ENCODE measurements around the gene ANGPTL8.
A peak's percentile ranks its signal among the peaks of the same experiment; 100 is the strongest.

ANGPTL8 gene

DNA sequence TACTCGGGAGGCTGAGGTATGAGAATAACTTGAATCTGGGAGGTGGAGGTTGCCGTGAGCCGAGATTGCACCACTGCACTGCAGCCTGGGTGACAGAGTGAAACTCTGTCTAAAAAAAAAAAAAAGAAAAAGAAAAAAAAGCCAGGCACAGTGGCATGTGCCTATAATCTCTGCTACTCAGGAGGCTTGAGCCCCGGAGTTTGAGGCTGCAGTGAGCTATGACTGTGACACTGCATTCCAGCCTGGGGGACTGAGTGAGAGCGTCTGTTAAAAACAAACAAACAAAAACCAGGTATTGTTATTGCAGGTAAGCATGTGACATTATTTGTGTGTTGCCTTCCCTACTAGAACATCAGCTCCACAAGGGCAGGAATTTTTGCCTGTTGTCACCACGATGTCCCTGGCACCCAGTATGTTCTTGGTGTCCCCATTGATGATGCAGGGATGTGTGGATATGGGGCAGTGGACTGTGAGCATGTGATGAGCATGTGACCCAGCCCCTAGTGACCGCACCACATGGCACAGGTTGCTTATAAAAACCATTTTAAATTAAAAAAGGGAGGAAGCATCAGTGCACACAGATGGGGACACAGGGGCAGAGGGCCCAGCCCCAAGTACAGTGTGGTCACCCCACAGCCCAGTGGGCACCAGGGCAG lies 40.5 kb upstream of the ANGPTL8 start:
- Histone ChIP-seq H3K4me3 (no peak overlapping the region), H3K4me1 (peaks cover 6% of the 10 kb centered on the region; the same call in 1 of the 2 replicates), H3K27me3 (ENCODE audit: low read depth) (no peaks in the 10 kb centered on the region), H3K9me3 (no peaks in the 10 kb centered on the region), H3K36me3 (replicated peaks) (no peaks in the 10 kb centered on the region; the same call in 1 of the 2 replicates)
- DNase-seq (ENCODE audit: low spot score in 2 of 2), result no peak
- in situ Hi-C loops (cut with MboI; ENCODE audit: low sequenced_read_pairs), result no loop called here

- Histone ChIP-seq H3K36me3 (replicated peaks) (no peaks in the 10 kb centered on the region; the same call in 1 of the 2 replicates), H3K4me3 (no peak overlapping the region), H3K9me3 (no peaks in the 10 kb centered on the region), H3K27me3 (ENCODE audit: low read depth) (no peaks in the 10 kb centered on the region), H3K4me1 (peaks cover 6% of the 10 kb centered on the region; the same call in 1 of the 2 replicates)
- DNase-seq (ENCODE audit: low spot score in 2 of 2), result no peak
- in situ Hi-C loops (cut with MboI; ENCODE audit: low sequenced_read_pairs), result no loop called here
Observed at GRCh38 chr19:11199517-11199916, 39.9 kb upstream of the ANGPTL8 start.

DNA sequence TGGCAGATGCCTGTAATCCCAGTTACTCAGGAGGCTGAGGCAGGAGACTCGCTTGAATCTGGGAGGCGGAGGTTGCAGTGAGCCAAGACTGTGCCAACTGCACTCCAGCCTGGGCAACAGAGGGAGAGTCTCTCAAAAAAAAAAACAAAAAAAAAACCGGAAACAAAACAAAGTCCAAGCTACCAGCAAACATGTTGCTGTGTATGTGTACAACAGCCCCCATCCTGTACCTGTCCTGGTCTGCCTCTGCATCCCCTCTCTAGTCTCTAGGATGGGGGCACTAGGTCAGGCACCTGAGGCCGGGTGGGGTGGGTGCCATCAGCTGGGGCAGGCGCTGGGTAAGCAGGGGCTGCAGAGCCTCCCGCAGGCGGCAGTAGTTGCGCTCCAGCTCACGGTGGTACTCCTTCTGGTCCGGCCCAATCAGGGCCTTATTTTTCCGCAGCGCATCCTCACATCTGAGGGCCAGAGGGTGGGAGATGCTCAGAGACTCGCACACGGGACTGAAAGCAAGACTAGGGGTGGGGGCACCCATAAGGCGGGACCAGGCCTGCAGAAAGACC lies 39.3 kb upstream of the ANGPTL8 start:
- peaks cover 6% of the 10 kb centered on the region; the same call in 1 of the 2 replicates for H3K4me1 ChIP-seq
- no peaks in the 10 kb centered on the region for H3K27me3 ChIP-seq (ENCODE audit: low read depth)
- no peak overlapping the region for H3K4me3 ChIP-seq
- DNase-seq (ENCODE audit: low spot score in 2 of 2), result no peak
- no peaks in the 10 kb centered on the region; the same call in 1 of the 2 replicates for H3K36me3 ChIP-seq (replicated peaks)
- in situ Hi-C loops (cut with MboI; ENCODE audit: low sequenced_read_pairs), result loop anchor here (5.0 kb wide), 1 partner anchor 63 kb away; no protein-coding TSS in a partner anchor
- H3K9me3 ChIP-seq, result no peaks in the 10 kb centered on the region

DNA sequence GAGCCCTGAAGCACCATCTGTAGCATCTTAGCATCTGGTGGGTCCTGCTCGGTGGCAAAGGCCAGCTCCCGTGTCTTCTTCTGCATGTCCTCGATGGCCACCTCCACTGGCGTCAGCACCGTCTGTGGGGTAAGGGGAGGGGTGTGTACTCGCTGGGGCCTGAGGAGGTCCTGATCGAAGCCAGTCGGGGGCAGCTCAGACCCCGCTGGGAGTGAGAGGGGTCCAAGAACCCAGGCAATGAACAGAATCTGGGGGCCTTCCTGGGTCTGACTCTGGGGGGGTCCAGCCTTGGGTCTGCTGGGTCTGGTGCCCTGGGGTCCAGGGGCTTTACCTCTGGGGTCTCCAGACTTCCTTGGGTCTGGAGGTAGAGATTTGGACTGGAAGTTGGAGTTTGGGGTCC lies 38.5 kb upstream of the ANGPTL8 start:
- no peak overlapping the region for H3K4me3 ChIP-seq
- H3K4me1 ChIP-seq, result peaks cover 6% of the 10 kb centered on the region; the same call in 1 of the 2 replicates
- H3K27me3 ChIP-seq (ENCODE audit: low read depth), result no peaks in the 10 kb centered on the region
- no peaks in the 10 kb centered on the region; the same call in 1 of the 2 replicates for H3K36me3 ChIP-seq (replicated peaks)
- in situ Hi-C loops (cut with MboI; ENCODE audit: low sequenced_read_pairs), result loop anchor here (5.0 kb wide), 1 partner anchor 64 kb away; no protein-coding TSS in a partner anchor
- no peaks in the 10 kb centered on the region for H3K9me3 ChIP-seq
- DNase-seq (ENCODE audit: low spot score in 2 of 2), result no peak

DNA sequence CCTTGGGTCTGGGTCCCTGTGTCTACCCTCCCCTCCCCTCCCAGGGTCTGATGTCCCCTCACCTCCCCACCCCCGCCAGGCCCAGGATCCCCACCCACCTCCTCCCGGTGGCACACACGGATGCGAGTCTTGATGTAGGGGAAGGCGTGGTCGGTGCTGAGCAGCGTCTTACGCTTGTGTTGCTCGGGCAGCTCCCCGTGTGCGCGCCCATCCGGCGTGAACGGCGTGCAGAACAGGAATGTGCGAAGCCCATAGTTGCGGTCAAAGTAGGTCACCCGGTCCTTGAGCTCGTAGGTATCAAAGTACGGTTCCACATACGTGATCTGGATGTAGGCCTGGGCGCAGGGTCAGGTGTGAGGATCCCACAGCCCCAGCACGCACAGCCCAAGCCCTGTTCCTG lies 37.6 kb upstream of the ANGPTL8 start:
- no peak for DNase-seq (ENCODE audit: low spot score in 2 of 2)
- H3K4me3 ChIP-seq, result no peak overlapping the region
- H3K9me3 ChIP-seq, result no peaks in the 10 kb centered on the region
- peaks cover 3% of the 10 kb centered on the region; the same call in 1 of the 2 replicates for H3K4me1 ChIP-seq
- in situ Hi-C loops (cut with MboI; ENCODE audit: low sequenced_read_pairs), result loop anchor here (5.0 kb wide), 1 partner anchor 64 kb away; no protein-coding TSS in a partner anchor
- H3K36me3 ChIP-seq (replicated peaks), result no peaks in the 10 kb centered on the region; the same call in 1 of the 2 replicates
- no peaks in the 10 kb centered on the region for H3K27me3 ChIP-seq (ENCODE audit: low read depth)

GRCh38 chr19:11202488-11203193 lies 36.8 kb upstream of the ANGPTL8 start:
- Histone ChIP-seq H3K36me3 (replicated peaks) (no peaks in the 10 kb centered on the region; the same call in 1 of the 2 replicates), H3K4me1 (peaks cover 3% of the 10 kb centered on the region; the same call in 1 of the 2 replicates), H3K4me3 (no peak overlapping the region), H3K27me3 (ENCODE audit: low read depth) (no peaks in the 10 kb centered on the region), H3K9me3 (no peaks in the 10 kb centered on the region)
- DNase-seq (ENCODE audit: low spot score in 2 of 2), result no peak
- in situ Hi-C loops (cut with MboI; ENCODE audit: low sequenced_read_pairs), result loop anchor here (5.0 kb wide), 1 partner anchor 65 kb away; no protein-coding TSS in a partner anchor

GRCh38 chr19:11203194-11204075 lies 36.0 kb upstream of the ANGPTL8 start:
- Histone ChIP-seq H3K4me3 (no peak overlapping the region), H3K9me3 (no peaks in the 10 kb centered on the region), H3K36me3 (replicated peaks) (no peaks in the 10 kb centered on the region; the same call in 1 of the 2 replicates), H3K27me3 (ENCODE audit: low read depth) (no peaks in the 10 kb centered on the region), H3K4me1 (no peaks in the 10 kb centered on the region)
- DNase-seq (ENCODE audit: low spot score in 2 of 2), result peak; percentile 32 to 79
- in situ Hi-C loops (cut with MboI; ENCODE audit: low sequenced_read_pairs), result loop anchor here (5.0 kb wide), 1 partner anchor 66 kb away; no protein-coding TSS in a partner anchor

GRCh38 chr19:11204076-11204602 lies 35.3 kb upstream of the ANGPTL8 start:
- Histone ChIP-seq H3K4me1 (no peaks in the 10 kb centered on the region), H3K9me3 (no peaks in the 10 kb centered on the region), H3K36me3 (replicated peaks) (no peaks in the 10 kb centered on the region; the same call in 1 of the 2 replicates), H3K4me3 (no peak overlapping the region), H3K27me3 (ENCODE audit: low read depth) (no peaks in the 10 kb centered on the region)
- in situ Hi-C loops (cut with MboI; ENCODE audit: low sequenced_read_pairs), result loop anchor here (5.0 kb wide), 1 partner anchor 67 kb away; no protein-coding TSS in a partner anchor
- DNase-seq (ENCODE audit: low spot score in 2 of 2), result no peak

GRCh38 chr19:11204943-11205349 lies 34.5 kb upstream of the ANGPTL8 start:
- Histone ChIP-seq H3K9me3 (no peaks in the 10 kb centered on the region), H3K27me3 (ENCODE audit: low read depth) (no peaks in the 10 kb centered on the region), H3K36me3 (replicated peaks) (no peaks in the 10 kb centered on the region; the same call in 1 of the 2 replicates), H3K4me3 (no peak overlapping the region), H3K4me1 (no peaks in the 10 kb centered on the region)
- in situ Hi-C loops (cut with MboI; ENCODE audit: low sequenced_read_pairs), result loop anchor here (5.0 kb wide), 1 partner anchor 68 kb away; no protein-coding TSS in a partner anchor
- no peak for DNase-seq (ENCODE audit: low spot score in 2 of 2)

GRCh38 chr19:11205939-11206570 lies 33.4 kb upstream of the ANGPTL8 start:
- H3K4me1 ChIP-seq, result no peaks in the 10 kb centered on the region
- no peaks in the 10 kb centered on the region for H3K9me3 ChIP-seq
- in situ Hi-C loops (cut with MboI; ENCODE audit: low sequenced_read_pairs), result no loop called here
- no peaks in the 10 kb centered on the region for H3K36me3 ChIP-seq (replicated peaks)
- H3K4me3 ChIP-seq, result no peak overlapping the region
- DNase-seq (ENCODE audit: low spot score in 2 of 2), result no peak
- no peaks in the 10 kb centered on the region for H3K27me3 ChIP-seq (ENCODE audit: low read depth)

DNA sequence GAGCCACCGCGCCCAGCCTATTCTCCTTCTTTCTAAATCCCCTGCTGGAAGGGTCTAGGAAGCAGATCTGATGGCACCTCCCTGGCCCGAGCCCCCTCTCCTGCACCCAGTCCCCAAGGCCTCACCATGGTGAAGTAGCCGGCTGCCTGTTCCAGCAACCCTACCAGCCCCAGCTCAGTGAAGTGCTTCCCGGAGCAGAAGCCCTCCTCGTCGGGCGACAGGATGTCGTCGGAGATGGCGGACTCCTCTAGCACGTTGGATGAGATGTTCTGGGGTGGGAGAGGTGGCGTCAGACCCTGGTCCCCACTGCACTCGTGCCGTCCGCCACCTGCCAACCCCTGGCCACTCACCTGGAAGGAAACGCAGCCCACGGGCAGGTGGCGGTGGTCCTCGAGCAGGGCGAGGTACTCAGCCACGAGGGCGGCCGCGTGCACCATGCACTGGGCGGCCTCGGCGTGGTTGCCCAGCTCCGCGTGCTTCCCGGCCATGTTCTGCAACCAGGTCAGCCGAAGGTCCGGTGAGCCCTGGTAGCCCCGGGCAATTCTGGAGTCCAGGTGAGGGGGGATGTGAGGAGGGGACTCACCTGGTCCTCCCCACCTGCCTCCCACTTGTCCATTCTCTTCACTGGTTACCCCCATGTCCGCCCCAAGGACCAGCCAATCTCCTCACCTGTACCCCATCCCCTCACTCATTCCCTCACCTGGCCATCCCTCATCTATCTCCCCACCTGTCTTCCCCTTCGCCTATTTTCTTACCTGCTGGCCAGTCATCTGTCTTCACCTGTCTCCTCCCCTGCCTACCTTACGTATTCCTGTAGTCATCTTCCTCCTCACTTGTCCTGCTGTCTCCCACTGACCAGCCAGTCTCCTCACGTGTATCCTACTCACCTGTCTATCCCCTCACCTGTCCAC lies 30.6 kb upstream of the ANGPTL8 start:
- peak in 1 of 2 experiments; percentile 37 for DNase-seq (ENCODE audit: low spot score in 2 of 2)
- in situ Hi-C loops (cut with MboI; ENCODE audit: low sequenced_read_pairs), result no loop called here

More for the DNA sequence above, 30.6 kb upstream of the ANGPTL8 start:
- H3K27me3 ChIP-seq (ENCODE audit: low read depth), result no peaks in the 10 kb centered on the region
- H3K9me3 ChIP-seq, result no peaks in the 10 kb centered on the region
- no peaks in the 10 kb centered on the region for H3K4me1 ChIP-seq
- H3K4me3 ChIP-seq, result no peak overlapping the region
- H3K36me3 ChIP-seq (replicated peaks), result no peaks in the 10 kb centered on the region

All from HAP-1 (cell line).